ENCODE results near the gene ATXN7L1. TPM values are rescaled to one million over a fixed set of nuclear protein-coding genes. Genes with fewer than 3 reads are reported as not detected.

Gene ATXN7L1
- total RNA-seq, 1 donor from 2014 or later = 5.1 TPM

DNA sequence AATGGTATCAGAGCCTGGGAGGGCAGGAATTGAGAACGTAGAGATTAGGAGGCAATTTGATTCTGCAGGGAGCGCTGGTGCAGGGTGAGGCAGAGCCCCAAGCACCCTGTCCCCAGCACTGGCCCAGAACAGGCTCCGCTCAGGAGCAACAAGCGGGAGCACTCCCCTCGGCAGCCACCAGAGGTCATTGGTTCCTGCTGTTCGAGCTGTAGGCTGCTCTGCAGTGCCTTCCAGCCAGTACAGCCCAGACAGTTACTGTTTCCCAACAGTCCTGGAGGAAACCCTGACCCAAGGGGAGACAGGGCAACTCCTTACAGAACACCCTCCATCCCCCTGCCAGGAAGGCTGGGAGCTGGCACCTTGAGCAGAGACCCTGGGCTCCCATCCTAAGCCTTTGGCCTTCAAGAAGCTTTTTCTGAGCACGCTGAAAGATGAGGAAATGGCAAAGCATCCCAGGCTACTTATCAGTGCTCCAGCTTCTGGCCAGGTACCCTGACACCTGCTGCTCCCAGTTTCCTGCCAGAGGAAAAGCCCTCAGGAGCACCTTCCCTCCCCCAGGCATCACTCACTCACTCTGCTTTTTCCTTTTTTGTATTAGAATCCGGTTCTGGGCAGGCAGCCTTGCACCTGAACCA, 223.9 kb downstream of the ATXN7L1 start:
- DNase-seq (ENCODE audit: low read depth) = peak; percentile 79

DNA sequence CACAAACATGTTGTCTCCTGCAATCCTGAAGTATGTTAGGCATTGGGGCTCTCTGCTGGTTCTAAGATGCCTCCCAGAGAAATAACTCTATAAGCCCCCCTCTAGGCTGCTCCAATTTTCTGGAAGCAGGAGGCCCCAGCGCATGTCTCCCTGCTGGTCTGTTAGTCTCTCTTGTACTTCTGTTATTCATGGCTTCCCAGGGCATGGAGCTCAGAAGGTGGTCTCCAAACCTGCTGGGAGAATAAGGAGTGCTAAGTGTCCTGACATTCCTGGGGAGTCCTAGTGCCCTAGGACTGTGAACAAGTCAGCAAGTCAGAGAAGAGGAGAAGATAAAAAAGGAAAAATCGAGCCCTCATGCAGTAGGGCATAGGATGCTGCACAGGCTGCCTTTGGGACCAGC, 224.6 kb downstream of the ATXN7L1 start:
- DNase-seq (ENCODE audit: low read depth) = no peak

- no peak for DNase-seq (ENCODE audit: low read depth)
Measured at GRCh38 chr7:105650382-105650970, 225.9 kb downstream of the ATXN7L1 start.

- peak; percentile 88 for DNase-seq (ENCODE audit: low read depth)
Measured at GRCh38 chr7:105649727-105650381, 226.5 kb downstream of the ATXN7L1 start.

- no peak for DNase-seq (ENCODE audit: low read depth)
Measured at GRCh38 chr7:105648561-105649401, 227.6 kb downstream of the ATXN7L1 start.

- DNase-seq (ENCODE audit: low read depth) = peak; percentile 64
Measured at GRCh38 chr7:105647591-105647990, 228.8 kb downstream of the ATXN7L1 start.

GRCh38 chr7:105644937-105645336, 231.5 kb downstream of the ATXN7L1 start:
- DNase-seq (ENCODE audit: low read depth) = no peak

DNA sequence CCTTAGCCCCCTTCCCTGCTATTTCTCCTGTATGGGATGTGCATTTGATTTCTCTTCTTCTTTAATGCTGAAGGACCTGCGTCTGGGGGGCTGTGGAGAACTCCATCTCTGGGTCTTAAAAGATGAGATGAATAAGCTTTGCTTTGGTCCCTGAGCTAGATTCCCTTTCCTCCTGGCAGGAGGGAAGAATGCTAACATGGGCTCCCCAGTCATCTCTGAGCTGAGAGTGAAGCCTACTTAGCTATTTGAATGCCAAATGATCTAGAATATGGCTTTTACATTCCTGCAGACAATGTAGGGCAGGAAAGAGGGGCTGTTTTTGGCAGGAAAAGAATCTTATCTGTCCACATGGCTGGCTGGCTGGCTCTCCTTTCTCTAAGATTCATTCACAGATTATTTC, 232.5 kb downstream of the ATXN7L1 start:
- DNase-seq (ENCODE audit: low read depth) = no peak

DNA sequence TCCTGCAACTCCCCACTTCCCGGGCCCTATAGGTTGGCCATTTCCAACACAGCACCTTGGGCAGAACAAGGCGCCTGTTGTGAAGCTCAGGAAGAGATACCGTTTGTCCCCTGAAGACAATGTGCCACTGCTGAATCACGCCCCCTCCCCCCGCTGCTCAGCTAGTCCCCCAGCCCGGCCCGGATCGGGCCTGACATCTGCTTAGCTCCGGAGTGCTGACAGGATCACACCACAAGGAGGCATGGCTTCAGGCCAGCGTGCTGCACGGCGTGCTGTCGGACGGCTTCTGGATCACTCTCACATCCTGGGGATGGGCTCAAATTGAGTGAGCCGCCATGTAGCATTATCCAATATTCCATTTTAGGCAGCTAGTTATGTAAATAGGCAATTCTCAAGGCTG, 233.0 kb downstream of the ATXN7L1 start:
- no peak for DNase-seq (ENCODE audit: low read depth)

DNA sequence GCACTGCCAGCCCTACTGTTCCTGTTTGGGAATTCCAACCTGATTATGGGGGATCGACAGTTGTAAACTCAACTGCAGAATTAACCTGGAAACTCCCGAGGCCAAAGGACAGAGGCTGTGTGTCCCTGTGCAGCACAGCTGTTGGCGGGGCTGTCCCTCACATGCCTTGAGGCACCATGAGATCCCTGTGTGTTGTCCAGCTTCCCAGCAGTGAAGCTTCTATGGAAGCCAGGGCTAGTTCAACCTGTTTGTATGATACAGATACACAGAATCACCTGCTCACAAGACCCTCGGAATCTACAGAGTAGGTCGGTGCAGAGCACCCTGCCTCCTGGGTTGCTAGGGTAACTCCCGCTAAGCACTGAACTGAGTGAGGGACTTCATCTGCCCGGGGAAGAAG, 234.1 kb downstream of the ATXN7L1 start:
- no peak for DNase-seq (ENCODE audit: low read depth)

- DNase-seq (ENCODE audit: low read depth) = no peak
Measured at GRCh38 chr7:105640956-105641810, 235.2 kb downstream of the ATXN7L1 start.

DNA sequence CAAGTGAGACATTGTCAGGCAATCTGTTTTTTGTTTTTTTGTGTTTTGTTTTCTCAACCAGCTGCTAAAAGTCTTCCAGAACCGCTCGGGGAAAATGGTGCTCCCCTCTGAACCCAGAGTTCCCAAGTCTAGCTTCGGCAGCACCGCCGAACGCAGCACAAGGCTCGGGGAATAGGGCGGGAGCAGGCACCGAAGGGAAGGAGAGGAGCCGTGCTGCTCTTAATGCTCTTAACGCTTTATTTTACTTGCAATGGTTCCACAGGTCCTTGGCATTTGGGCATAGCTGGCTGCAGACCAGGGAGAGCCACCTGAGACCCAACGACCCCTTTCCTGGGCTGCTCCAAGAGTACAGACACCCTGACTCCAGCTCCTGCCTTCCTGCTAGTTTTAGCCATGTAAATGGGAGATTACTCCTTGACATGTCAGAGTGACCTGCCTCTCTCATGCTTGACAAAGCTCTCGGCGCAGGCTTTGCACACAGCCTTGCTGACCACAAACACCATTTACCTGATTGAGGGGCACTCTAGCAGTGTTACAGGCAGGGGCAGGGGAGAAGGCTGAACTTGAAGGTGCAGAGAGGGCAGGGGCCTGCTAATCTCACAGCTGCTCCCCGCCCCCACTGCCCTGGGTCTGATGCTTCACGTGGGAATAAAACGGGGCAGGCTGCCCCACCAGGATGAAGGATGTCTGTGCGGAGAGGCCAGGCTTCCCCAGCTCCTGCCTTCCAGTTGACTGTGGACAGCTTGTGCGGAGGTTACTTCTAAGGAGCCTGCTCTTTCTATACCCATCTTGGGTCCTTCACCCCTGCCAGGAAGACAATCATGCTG, 236.5 kb downstream of the ATXN7L1 start:
- no peak for DNase-seq (ENCODE audit: low read depth)

GRCh38 chr7:105638902-105639495, 237.4 kb downstream of the ATXN7L1 start:
- no peak for DNase-seq (ENCODE audit: low read depth)

DNA sequence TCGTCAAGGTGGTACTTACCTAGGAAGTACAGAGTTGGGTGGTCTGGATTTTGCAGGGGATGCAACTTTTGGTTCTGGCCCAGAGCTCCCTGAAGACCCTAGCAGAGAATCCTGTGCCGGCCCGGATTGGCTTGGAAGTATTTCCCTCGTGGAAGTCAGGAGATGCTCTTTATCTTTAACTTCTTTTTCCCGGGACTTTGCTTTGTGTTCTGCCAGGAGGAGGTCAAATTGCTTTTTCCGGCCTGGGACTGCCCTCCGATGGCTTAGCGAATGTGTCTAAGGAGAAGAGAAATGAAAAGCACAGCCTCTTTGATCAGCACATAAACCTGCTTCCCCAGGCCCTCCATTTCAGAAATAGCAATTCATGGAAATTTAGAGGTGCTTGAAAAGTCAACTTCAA, 238.1 kb downstream of the ATXN7L1 start:
- DNase-seq (ENCODE audit: low read depth) = no peak

DNA sequence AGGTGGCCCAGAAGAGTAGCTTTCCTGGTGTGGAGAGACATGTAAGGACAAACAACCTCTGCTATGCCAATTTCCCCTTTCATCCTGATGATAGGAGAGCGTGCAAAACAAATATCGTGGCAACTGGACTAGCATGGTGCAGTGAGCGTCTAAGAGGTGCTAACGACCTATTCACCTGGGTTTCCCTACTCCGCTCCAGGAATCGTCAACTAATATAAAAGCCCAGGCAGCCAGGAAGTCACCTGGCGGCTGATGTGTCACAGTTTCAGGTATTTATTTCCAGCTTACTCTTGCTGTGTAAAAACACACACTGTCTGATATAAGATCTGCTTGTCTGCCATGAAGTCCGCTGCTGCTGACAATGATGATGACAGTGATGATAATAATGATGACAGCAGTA, 238.6 kb downstream of the ATXN7L1 start:
- DNase-seq (ENCODE audit: low read depth) = no peak

- DNase-seq (ENCODE audit: low read depth) = no peak
Measured at GRCh38 chr7:105636982-105637381, 239.4 kb downstream of the ATXN7L1 start.

DNA sequence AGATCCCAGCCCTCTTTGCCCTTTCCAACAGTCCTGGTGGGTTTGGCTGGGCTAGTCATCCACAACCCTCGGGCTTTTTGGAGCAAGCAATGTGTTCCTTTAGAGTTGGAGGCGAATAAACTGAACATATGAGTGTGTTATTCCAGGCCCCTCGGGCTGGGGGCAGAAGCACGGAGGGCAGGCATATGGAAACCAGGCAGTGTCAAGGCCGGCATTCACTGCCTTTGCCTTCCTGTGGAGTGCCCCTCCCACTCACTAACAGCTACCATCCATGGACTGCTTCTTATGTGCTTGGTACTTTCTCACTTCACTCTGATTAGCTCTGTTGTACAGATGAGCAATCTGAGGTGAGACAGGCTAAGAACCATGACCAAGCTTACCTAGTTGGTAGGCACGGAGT, 241.2 kb downstream of the ATXN7L1 start:
- DNase-seq (ENCODE audit: low read depth) = no peak

GRCh38 chr7:105625986-105626385, 250.4 kb downstream of the ATXN7L1 start:
- DNase-seq (ENCODE audit: low read depth) = no peak

GRCh38 chr7:105623906-105624305, 252.5 kb downstream of the ATXN7L1 start:
- DNase-seq (ENCODE audit: low read depth) = no peak

DNA sequence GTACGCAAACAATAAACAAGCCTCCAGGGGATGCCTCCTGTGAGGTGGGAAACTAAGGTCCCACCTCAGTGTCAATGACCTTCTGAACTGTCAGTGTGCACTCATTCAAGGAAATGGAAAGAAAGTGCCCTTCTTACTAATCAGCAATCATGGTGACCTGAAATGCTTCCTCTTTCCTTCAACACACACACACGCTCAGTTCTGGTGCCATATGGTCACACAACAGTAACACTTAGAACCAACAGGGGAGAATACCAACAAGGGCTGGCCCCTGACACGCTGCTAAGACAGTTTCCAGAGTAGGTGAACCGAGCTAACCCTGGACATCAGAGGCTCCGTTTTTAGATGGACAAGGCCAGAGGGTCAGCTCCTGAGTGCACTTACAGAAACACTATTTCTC, 253.0 kb downstream of the ATXN7L1 start:
- DNase-seq (ENCODE audit: low read depth) = no peak
